DOHH2 (cell line): ENCODE measurements around the gene PITX1.

ENCODE experiments used
- H3F3A ChIP-seq: fragments of 200-600 bp; sonication (generic), shearing (Covaris generic); 2 replicates; pipeline ENCODE4 v1.6.0; 2016; ENCODE audit warnings: antibody characterized with exemption, mild to moderate bottlenecking; ENCODE audit not compliant: control insufficient read depth, insufficient read depth
- H3K27ac ChIP-seq: fragments of 200-600 bp; sonication (generic); 2 replicates; pipeline ENCODE4 v1.5.1; 2014; ENCODE audit warnings: low read depth, mild to moderate bottlenecking, low read length, moderate library complexity
- H3K27me3 ChIP-seq: fragments of 200-600 bp; sonication (generic); 2 replicates; pipeline ENCODE4 v1.6.1; 2014; ENCODE audit warnings: mild to moderate bottlenecking, low read length, mixed read lengths; ENCODE audit not compliant: control insufficient read depth
- H3K36me3 ChIP-seq: fragments of 200-600 bp; sonication (generic); 2 replicates; pipeline ENCODE4 v1.6.1; 2014; ENCODE audit warnings: mild to moderate bottlenecking, low read length, moderate library complexity, mixed read lengths; ENCODE audit not compliant: control insufficient read depth
- H3K4me1 ChIP-seq: fragments of 200-600 bp; sonication (generic); 2 replicates; pipeline ENCODE4 v1.6.1; 2014; ENCODE audit warnings: mild to moderate bottlenecking, low read length, mixed read lengths; ENCODE audit not compliant: control insufficient read depth
- H3K4me2 ChIP-seq: fragments of 200-600 bp; sonication (generic); 2 replicates; pipeline ENCODE4 v1.6.0; 2014; ENCODE audit warnings: mild to moderate bottlenecking, low read length, moderate library complexity
- H3K4me3 ChIP-seq: fragments of 200-600 bp; sonication (generic); 2 replicates; pipeline ENCODE4 v1.5.1; 2014; ENCODE audit warnings: mild to moderate bottlenecking, low read length, mixed read lengths
- H3K79me2 ChIP-seq: fragments of 200-600 bp; sonication (generic); 2 replicates; pipeline ENCODE4 v1.6.1; 2014; ENCODE audit warnings: mild to moderate bottlenecking, low read length, mixed read lengths; ENCODE audit not compliant: control insufficient read depth
- H3K9me2 ChIP-seq: fragments of 200-600 bp; sonication (generic); replicated peaks from 2 replicates; pipeline ENCODE4 v1.6.1; 2014; ENCODE audit warnings: mild to moderate bottlenecking, low read length, mixed read lengths; ENCODE audit not compliant: control insufficient read depth
- H3K9me3 ChIP-seq: fragments of 200-600 bp; sonication (generic); 2 replicates; pipeline ENCODE4 v1.6.1; 2014; ENCODE audit warnings: antibody characterized with exemption, low read length, mixed read lengths; ENCODE audit not compliant: control insufficient read depth, insufficient read depth
- H4K20me1 ChIP-seq: fragments of 200-600 bp; sonication (generic); 2 replicates; pipeline ENCODE4 v1.6.0; 2014; ENCODE audit warnings: low read depth, mild to moderate bottlenecking, antibody characterized with exemption, low read length, moderate library complexity; ENCODE audit not compliant: control insufficient read depth, insufficient read depth
- EZH2phosphoT487 ChIP-seq: fragments of 200-600 bp; sonication (generic); IDR thresholded peaks from 2 replicates; pipeline ENCODE4 v1.6.1; 2017; ENCODE audit warnings: borderline replicate concordance, mild to moderate bottlenecking, antibody characterized with exemption, low read length, moderate library complexity, mixed read lengths
- TF ChIP-seq, protein P1 (sequence below): fragments of 200-600 bp; sonication (generic); IDR thresholded peaks from one replicate; pipeline ENCODE4 v1.5.1; 2014; ENCODE audit warnings: antibody characterized with exemption, mild to moderate bottlenecking, low read depth, low read length; ENCODE audit not compliant: poor library complexity, severe bottlenecking

The PITX1 gene

DNA sequence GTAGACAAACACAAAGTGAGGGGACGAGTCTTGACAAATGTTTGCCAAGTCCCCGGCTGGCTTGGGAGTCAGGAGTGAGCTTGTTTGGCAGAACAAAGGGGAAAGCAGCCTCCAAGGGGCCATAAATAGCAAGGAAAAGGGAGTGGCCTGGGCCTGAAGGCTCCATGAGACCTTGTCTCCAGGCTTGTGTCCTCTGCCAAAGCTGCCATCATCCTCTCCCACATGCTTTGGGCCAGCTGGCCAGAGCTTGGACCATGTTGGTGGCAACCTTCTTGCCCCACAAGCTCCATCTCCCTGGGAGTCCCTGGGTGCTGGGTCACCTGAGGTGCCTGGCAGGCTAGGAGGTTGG, 13.3 kb upstream of the PITX1 start:
- no peak overlapping the region for H3K27ac ChIP-seq
- H4K20me1 ChIP-seq, result no peaks in the 10 kb centered on the region
- H3F3A ChIP-seq, result peaks cover 3% of the 10 kb centered on the region; the same call in 1 of the 2 replicates
- no peaks in the 10 kb centered on the region for H3K79me2 ChIP-seq
- H3K36me3 ChIP-seq, result no peaks in the 10 kb centered on the region
- no peak overlapping the region for H3K4me3 ChIP-seq
- H3K9me3 ChIP-seq, result no peaks in the 10 kb centered on the region
- no peak overlapping the region for H3K4me2 ChIP-seq
- no peaks in the 10 kb centered on the region for H3K9me2 ChIP-seq
- H3K27me3 ChIP-seq, result no peaks in the 10 kb centered on the region
- peaks cover 85% of the 10 kb centered on the region for H3K4me1 ChIP-seq
- TF ChIP-seq, protein P1, sequence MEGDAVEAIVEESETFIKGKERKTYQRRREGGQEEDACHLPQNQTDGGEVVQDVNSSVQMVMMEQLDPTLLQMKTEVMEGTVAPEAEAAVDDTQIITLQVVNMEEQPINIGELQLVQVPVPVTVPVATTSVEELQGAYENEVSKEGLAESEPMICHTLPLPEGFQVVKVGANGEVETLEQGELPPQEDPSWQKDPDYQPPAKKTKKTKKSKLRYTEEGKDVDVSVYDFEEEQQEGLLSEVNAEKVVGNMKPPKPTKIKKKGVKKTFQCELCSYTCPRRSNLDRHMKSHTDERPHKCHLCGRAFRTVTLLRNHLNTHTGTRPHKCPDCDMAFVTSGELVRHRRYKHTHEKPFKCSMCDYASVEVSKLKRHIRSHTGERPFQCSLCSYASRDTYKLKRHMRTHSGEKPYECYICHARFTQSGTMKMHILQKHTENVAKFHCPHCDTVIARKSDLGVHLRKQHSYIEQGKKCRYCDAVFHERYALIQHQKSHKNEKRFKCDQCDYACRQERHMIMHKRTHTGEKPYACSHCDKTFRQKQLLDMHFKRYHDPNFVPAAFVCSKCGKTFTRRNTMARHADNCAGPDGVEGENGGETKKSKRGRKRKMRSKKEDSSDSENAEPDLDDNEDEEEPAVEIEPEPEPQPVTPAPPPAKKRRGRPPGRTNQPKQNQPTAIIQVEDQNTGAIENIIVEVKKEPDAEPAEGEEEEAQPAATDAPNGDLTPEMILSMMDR, result no peak
- no peak for TF ChIP-seq EZH2phosphoT487

- Histone ChIP-seq H3K36me3 (no peaks in the 10 kb centered on the region), H3K79me2 (no peaks in the 10 kb centered on the region), H3K9me3 (no peaks in the 10 kb centered on the region), H3K4me3 (no peak overlapping the region), H3K4me1 (peaks cover 83% of the 10 kb centered on the region), H3K4me2 (peak overlapping the region; percentile 22; the same call in 1 of the 2 replicates), H3K27me3 (no peaks in the 10 kb centered on the region), H3K27ac (no peak overlapping the region), H4K20me1 (no peaks in the 10 kb centered on the region), H3K9me2 (no peaks in the 10 kb centered on the region), H3F3A (peaks cover 6% of the 10 kb centered on the region)
- no peak for TF ChIP-seq EZH2phosphoT487
- TF ChIP-seq, protein P1, result no peak
Observed at GRCh38 chr5:135046661-135047346, 12.8 kb upstream of the PITX1 start.

DNA sequence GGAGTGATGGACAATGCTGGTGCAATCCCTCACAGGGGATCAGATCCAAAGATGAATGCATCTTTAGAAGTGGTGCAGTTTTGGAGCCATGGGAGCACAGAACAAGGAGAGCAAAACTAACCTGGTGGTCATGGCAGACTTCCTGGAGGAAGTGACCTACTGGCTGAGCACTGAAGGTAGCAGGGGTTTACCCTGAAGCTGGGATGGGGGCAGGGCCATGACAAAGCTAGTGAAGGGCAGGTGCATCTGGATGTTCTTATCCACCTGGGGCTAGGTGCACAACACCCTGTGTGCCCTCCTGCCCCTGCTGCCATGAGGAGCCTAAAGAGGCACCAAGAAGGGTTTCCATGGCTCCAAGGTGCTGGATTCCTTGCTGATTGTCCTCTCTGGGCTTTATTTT, 11.5 kb upstream of the PITX1 start:
- Histone ChIP-seq H3K36me3 (no peaks in the 10 kb centered on the region), H3K4me2 (peak overlapping the region; percentile 22; the same call in 1 of the 2 replicates)
- no peak for TF ChIP-seq EZH2phosphoT487
- TF ChIP-seq, protein P1, result no peak

More for the DNA sequence above, 11.5 kb upstream of the PITX1 start:
- Histone ChIP-seq H3K9me2 (no peaks in the 10 kb centered on the region), H3K27ac (no peak overlapping the region), H4K20me1 (no peaks in the 10 kb centered on the region), H3F3A (peaks cover 6% of the 10 kb centered on the region), H3K4me1 (peaks cover 74% of the 10 kb centered on the region), H3K79me2 (no peaks in the 10 kb centered on the region), H3K4me3 (no peak overlapping the region), H3K27me3 (no peaks in the 10 kb centered on the region), H3K9me3 (no peaks in the 10 kb centered on the region)
